ENCODE data around the gene LYVE1.
A peak's percentile ranks its signal among the peaks of the same experiment; 100 is the strongest.
"Not testable (repeated sequence)": the region's sequence is repeated elsewhere in the genome, so short reads cannot be mapped to it uniquely, and the experiment has no call there.

LYVE1 gene

GRCh38 chr11:10568486-10568941 is at the start of gene LYVE1:
Gene LYVE1 (minus strand): TSS chr11:10568665. CDS start chr11:10568532, 133 bp downstream.
- no peak for DNase-seq (ENCODE audit: low spot score)

GRCh38 chr11:10617551-10617950 is 49.1 kb upstream of the LYVE1 start:
- DNase-seq (ENCODE audit: low spot score), result no peak

GRCh38 chr11:10611979-10612862 is 43.8 kb upstream of the LYVE1 start:
- DNase-seq (ENCODE audit: low spot score), result no peak

- DNase-seq (ENCODE audit: low spot score), result no peak
Measured at GRCh38 chr11:10609636-10610035, 41.2 kb upstream of the LYVE1 start.

- DNase-seq (ENCODE audit: low spot score), result no peak
Measured at GRCh38 chr11:10608584-10608983, 40.1 kb upstream of the LYVE1 start.

GRCh38 chr11:10607462-10608132 is 39.1 kb upstream of the LYVE1 start:
- no peak for DNase-seq (ENCODE audit: low spot score)

GRCh38 chr11:10606536-10607208 is 38.2 kb upstream of the LYVE1 start:
- peak; percentile 33 for DNase-seq (ENCODE audit: low spot score)

- DNase-seq (ENCODE audit: low spot score), result peak; percentile 73
Measured at GRCh38 chr11:10605941-10606381, 37.5 kb upstream of the LYVE1 start.

GRCh38 chr11:10604798-10605197 is 36.3 kb upstream of the LYVE1 start:
- DNase-seq (ENCODE audit: low spot score), result no peak

GRCh38 chr11:10604340-10604748 is 35.9 kb upstream of the LYVE1 start:
- peak; percentile 67 for DNase-seq (ENCODE audit: low spot score)

GRCh38 chr11:10603721-10604297 is 35.3 kb upstream of the LYVE1 start:
- no peak for DNase-seq (ENCODE audit: low spot score)

- DNase-seq (ENCODE audit: low spot score), result no peak
Measured at GRCh38 chr11:10602945-10603344, 34.5 kb upstream of the LYVE1 start.

- no peak for DNase-seq (ENCODE audit: low spot score)
Measured at GRCh38 chr11:10602366-10602765, 33.9 kb upstream of the LYVE1 start.

- no peak for DNase-seq (ENCODE audit: low spot score)
Measured at GRCh38 chr11:10601837-10602236, 33.4 kb upstream of the LYVE1 start.

GRCh38 chr11:10600570-10601248 is 32.2 kb upstream of the LYVE1 start:
- no peak for DNase-seq (ENCODE audit: low spot score)

- no peak for DNase-seq (ENCODE audit: low spot score)
Measured at GRCh38 chr11:10599388-10600175, 31.1 kb upstream of the LYVE1 start.

GRCh38 chr11:10598816-10599215 is 30.4 kb upstream of the LYVE1 start:
- DNase-seq (ENCODE audit: low spot score), result no peak

GRCh38 chr11:10597877-10598351 is 29.4 kb upstream of the LYVE1 start:
- DNase-seq (ENCODE audit: low spot score), result no peak

- DNase-seq (ENCODE audit: low spot score), result not testable (repeated sequence)
Measured at GRCh38 chr11:10595840-10596239, 27.4 kb upstream of the LYVE1 start.

- DNase-seq (ENCODE audit: low spot score), result no peak
Measured at GRCh38 chr11:10594407-10594806, 25.9 kb upstream of the LYVE1 start.

- DNase-seq (ENCODE audit: low spot score), result peak; percentile 89
Measured at GRCh38 chr11:10592331-10592730, 23.9 kb upstream of the LYVE1 start.

Data from AG08395 (cell line).